Anterior cingulate cortex (tissue), 58 donors: ENCODE data around the gene DCD.
"Not testable (repeated sequence)": the region's sequence is repeated elsewhere in the genome, so short reads cannot be mapped to it uniquely, and the experiment has no call there.

Experiments
- DNase-seq, 58 donors: peaks; one replicate each; lab custom pipeline; 2025; lab: John Stamatoyannopoulos, UW

The DCD gene

GRCh38 chr12:54648265-54648664 lies at the start of gene DCD:
DCD (minus strand) TSS chr12:54648365; CDS start chr12:54648303, 62 bp downstream.
- no peak for DNase-seq

- no peak for DNase-seq
These were observed 49.7 kb upstream of the DCD start for GRCh38 chr12:54697851-54698250.

GRCh38 chr12:54692353-54692752 lies 44.2 kb upstream of the DCD start:
- no peak for DNase-seq

GRCh38 chr12:54689984-54690383 lies 41.8 kb upstream of the DCD start:
- DNase-seq, result no peak

GRCh38 chr12:54689034-54689372 lies 40.8 kb upstream of the DCD start:
- no peak for DNase-seq

- no peak for DNase-seq
These were observed 40.3 kb upstream of the DCD start for GRCh38 chr12:54688309-54689033.

GRCh38 chr12:54684636-54685630 lies 36.8 kb upstream of the DCD start:
- DNase-seq, result no peak

- no peak for DNase-seq
These were observed 35.2 kb upstream of the DCD start for GRCh38 chr12:54683398-54683797.

GRCh38 chr12:54682674-54683073 lies 34.5 kb upstream of the DCD start:
- DNase-seq, result no peak

GRCh38 chr12:54680374-54680773 lies 32.2 kb upstream of the DCD start:
- no peak for DNase-seq

GRCh38 chr12:54678131-54678530 lies 30.0 kb upstream of the DCD start:
- no peak for DNase-seq

- no peak for DNase-seq
These were observed 19.8 kb upstream of the DCD start for GRCh38 chr12:54667945-54668344.

GRCh38 chr12:54666008-54666407 lies 17.8 kb upstream of the DCD start:
- no peak for DNase-seq

GRCh38 chr12:54665022-54665635 lies 17.0 kb upstream of the DCD start:
- not testable (repeated sequence) for DNase-seq

- no peak for DNase-seq
These were observed 15.4 kb upstream of the DCD start for GRCh38 chr12:54663603-54664002.

GRCh38 chr12:54662026-54662425 lies 13.9 kb upstream of the DCD start:
- DNase-seq, result no peak

GRCh38 chr12:54661048-54661447 lies 12.9 kb upstream of the DCD start:
- no peak for DNase-seq

- DNase-seq, result peak in 2 of 58 donors; percentile 6 to 9
These were observed 12.3 kb upstream of the DCD start for GRCh38 chr12:54660320-54660962.

GRCh38 chr12:54658306-54659264 lies 10.4 kb upstream of the DCD start:
- no peak for DNase-seq
